ENCODE measurements around the gene P2RY6. TPM values are rescaled to one million over a fixed set of nuclear protein-coding genes. Genes with fewer than 3 reads are reported as not detected.

The P2RY6 gene
- total RNA-seq, 4 donors from 2014 or later: 0.63 to 3.3 (median 0.90) TPM; not detected in 1

DNA sequence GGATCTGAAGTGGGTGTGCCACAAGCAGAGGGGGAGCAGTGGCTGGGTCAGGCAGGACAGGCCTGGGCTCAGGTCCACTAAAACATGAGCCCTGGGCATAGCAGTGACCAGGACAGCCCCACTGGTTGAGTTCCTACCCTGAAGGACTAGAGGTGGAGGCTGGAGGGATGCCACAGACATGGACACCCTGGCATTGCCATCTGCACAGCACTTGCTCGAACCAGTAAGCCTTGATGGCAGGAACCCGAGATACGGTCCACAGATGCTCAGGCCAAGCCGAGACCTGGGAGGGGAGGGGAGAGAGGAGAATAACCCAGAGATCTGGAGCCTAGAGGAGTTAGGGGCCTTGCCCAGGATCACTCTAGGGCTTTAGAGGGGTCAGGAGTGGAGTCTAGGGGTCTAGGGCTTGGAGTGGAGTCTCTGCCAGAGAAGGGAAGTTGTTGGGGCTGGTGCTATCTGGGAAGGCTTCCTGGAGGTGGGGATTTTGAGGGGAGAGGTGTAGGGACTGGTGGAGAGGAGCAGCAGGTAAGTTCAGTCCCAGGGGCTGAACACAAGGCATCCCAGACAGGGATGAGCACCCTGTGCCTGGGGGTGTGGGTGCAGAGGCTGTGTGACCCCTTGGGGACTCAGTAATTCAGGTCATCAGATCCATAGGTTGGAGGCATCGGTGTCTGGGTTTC, 73.5 kb downstream of the P2RY6 start:
- H3K36me3 ChIP-seq: peaks cover 0 to 33% (median 0%) of the 10 kb centered on the region in 3 donors
- H3K27ac ChIP-seq: peak overlapping the region in 2 of 4 donors; percentile 68 to 77
- no peaks in the 10 kb centered on the region for H3K27me3 ChIP-seq
- DNase-seq (ENCODE audit: low spot score in 2 of 2): no peak
- peaks cover 0 to 70% (median 21%) of the 10 kb centered on the region in 4 donors for H3K4me1 ChIP-seq
- 78 to 84% methylated on average over 5 of the region's 5 CpGs for WGBS, 2 donors
- no peak overlapping the region for H3K4me3 ChIP-seq
- H3K9me3 ChIP-seq: no peaks in the 10 kb centered on the region
- TF ChIP-seq, protein P1, sequence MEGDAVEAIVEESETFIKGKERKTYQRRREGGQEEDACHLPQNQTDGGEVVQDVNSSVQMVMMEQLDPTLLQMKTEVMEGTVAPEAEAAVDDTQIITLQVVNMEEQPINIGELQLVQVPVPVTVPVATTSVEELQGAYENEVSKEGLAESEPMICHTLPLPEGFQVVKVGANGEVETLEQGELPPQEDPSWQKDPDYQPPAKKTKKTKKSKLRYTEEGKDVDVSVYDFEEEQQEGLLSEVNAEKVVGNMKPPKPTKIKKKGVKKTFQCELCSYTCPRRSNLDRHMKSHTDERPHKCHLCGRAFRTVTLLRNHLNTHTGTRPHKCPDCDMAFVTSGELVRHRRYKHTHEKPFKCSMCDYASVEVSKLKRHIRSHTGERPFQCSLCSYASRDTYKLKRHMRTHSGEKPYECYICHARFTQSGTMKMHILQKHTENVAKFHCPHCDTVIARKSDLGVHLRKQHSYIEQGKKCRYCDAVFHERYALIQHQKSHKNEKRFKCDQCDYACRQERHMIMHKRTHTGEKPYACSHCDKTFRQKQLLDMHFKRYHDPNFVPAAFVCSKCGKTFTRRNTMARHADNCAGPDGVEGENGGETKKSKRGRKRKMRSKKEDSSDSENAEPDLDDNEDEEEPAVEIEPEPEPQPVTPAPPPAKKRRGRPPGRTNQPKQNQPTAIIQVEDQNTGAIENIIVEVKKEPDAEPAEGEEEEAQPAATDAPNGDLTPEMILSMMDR (IDR thresholded peaks at IDR 0.05): no peak
- TF ChIP-seq POLR2A (IDR thresholded peaks at IDR 0.05) (no peak), EP300 (IDR thresholded peaks at IDR 0.05) (no peak)

DNA sequence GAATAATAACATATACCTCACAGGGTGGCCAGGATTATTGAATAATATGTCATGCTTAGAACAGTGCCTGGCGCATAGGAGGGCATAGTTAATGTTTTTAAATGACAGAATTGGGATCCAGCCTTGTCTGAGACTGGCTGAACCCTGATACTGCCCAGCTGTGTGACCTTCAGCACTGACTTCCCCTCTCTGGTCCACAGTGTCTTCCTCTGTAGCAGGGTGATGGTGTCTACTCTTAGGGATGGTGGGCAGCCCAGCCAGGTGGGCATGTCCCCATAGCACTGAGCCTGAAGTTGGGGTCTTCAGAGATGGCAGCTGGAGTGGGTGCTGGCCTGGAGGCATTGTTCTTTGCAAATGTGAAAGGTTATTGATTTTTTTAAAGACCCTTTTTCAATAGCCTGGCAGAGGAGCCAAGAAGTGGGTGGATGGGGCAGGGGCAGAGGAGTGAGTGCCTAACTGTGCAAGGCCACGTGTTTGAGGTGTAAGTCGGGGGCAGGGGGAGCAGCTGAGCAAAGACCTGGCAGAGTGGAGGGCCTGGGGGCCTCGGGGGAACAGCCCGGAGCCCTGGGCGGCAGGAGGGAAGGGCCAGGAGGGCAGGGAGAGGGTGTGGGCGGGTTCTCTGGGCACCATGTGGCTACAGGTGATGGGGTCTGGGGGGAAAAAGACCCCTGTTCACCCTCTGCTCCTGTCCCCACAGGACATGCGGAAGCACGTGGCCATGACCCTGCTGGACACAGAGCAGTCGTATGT, 74.2 kb downstream of the P2RY6 start:
- TF ChIP-seq EP300 (IDR thresholded peaks at IDR 0.05): no peak
- TF ChIP-seq, protein P1 (IDR thresholded peaks at IDR 0.05): no peak
- TF ChIP-seq POLR2A (IDR thresholded peaks at IDR 0.05): no peak
- H3K27ac ChIP-seq: peak overlapping the region in 2 of 4 donors; percentile 2 to 77

DNA sequence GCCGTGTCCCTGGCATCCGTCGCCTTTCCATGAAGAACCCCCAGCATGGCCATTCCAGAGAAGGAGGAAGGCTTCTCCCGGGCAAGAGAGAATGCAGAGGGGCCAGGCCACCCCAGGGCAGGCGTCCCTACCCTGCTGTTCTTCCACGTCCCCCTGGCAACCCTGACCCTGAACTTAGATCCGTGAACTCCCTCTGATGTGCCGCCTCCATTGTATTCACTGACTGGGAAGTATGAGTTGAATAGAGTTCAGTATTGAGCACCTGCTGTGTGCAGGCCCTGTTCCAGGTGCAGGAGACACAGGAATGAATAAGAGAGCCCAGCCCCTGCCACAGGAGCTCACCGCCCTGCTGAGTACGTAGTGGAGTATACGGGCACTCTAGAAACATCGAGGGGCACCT, 74.9 kb downstream of the P2RY6 start:
- H3K27ac ChIP-seq: no peak overlapping the region

More for the DNA sequence above, 74.2 kb downstream of the P2RY6 start:
- DNase-seq (ENCODE audit: low spot score in 2 of 2): no peak
- no peaks in the 10 kb centered on the region for H3K27me3 ChIP-seq
- peaks cover 0 to 33% (median 0%) of the 10 kb centered on the region in 3 donors for H3K36me3 ChIP-seq
- H3K4me1 ChIP-seq: peaks cover 0 to 71% (median 21%) of the 10 kb centered on the region in 4 donors
- whole genome bisulfite sequencing, 2 donors: 61 to 69% methylated on average over 10 of the region's 10 CpGs
- no peaks in the 10 kb centered on the region for H3K9me3 ChIP-seq
- H3K4me3 ChIP-seq: no peak overlapping the region

More for the DNA sequence above, 74.9 kb downstream of the P2RY6 start:
- peaks cover 0 to 33% (median 0%) of the 10 kb centered on the region in 3 donors for H3K36me3 ChIP-seq
- no peak overlapping the region for H3K4me3 ChIP-seq
- TF ChIP-seq POLR2A (IDR thresholded peaks at IDR 0.05) (no peak), EP300 (IDR thresholded peaks at IDR 0.05) (no peak)
- TF ChIP-seq, protein P1 (IDR thresholded peaks at IDR 0.05): no peak
- no peaks in the 10 kb centered on the region for H3K9me3 ChIP-seq
- WGBS, 2 donors: 73 to 81% methylated on average over 8 to 12 of the region's 12 CpGs
- no peak for DNase-seq (ENCODE audit: low spot score in 2 of 2)
- peaks cover 0 to 66% (median 20%) of the 10 kb centered on the region in 4 donors for H3K4me1 ChIP-seq
- H3K27me3 ChIP-seq: no peaks in the 10 kb centered on the region

Other genes with a start within 250 kb of the P2RY6 start
- 10 to 100 TPM; 19.5 to 29.1 (median 22.8) TPM for gene FCHSD2, start 130.0 kb upstream of the P2RY6 start, total RNA-seq
- 1 to 10 TPM; 4.5 to 7.5 (median 6.7) TPM for gene P2RY2, start 54.1 kb upstream of the P2RY6 start, total RNA-seq
- 100 to 1,000 TPM; 102 to 135 (median 112) TPM for gene ARHGEF17, start 35.9 kb downstream of the P2RY6 start, total RNA-seq
- 1 to 10 TPM; 2.4 to 6.0 (median 2.5) TPM for gene RELT, start 104.1 kb downstream of the P2RY6 start, total RNA-seq